GM19239 (cell line): ENCODE results near the gene CACTIN.
"Not testable (repeated sequence)": the region's sequence is repeated elsewhere in the genome, so short reads cannot be mapped to it uniquely, and the experiment has no call there.

Source experiments
- DNase-seq: peaks from one replicate; pipeline ENCODE4 v3.0.0; 2011; ENCODE audit warnings: low spot score; ENCODE audit not compliant: insufficient read length
- FAIRE-seq: peaks from 2 replicates; lab custom pipeline; 2011; peaks lifted over from hg19 to GRCh38; lab: Jason Lieb, UNC

Gene CACTIN

GRCh38 chr19:3601021-3601420 is 25.6 kb downstream of the CACTIN start:
- FAIRE-seq = no peak
- no peak for DNase-seq

- no peak for FAIRE-seq
- no peak for DNase-seq
Measured at GRCh38 chr19:3599776-3600187, 26.8 kb downstream of the CACTIN start.

DNA sequence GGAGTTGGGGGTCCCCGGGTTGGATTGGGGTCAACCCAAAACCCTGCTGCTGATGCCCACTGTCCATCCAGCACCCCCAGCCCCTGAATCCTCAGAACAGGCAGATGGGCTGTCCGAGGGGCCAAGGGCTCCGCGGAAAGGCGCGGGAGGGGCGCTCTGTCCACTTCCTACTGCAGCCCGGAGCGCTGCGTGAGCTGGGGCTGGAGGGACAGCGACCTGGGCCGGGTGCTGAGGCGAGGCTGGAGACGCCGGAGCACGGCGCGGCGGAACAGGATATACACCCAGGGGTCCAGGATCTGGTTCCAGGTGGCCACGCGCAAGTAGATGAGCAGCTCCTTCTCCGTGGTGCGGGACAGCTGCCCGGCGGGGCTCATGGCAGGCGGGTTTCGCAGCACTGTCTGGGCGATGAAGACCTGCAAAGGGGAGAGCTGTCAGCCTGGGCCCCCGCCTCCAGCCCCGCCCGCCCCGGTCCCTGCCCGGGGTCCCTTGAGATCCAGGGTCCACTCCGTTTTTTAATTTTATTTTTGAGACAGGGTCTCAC is 31.0 kb downstream of the CACTIN start:
- no peak for DNase-seq

DNA sequence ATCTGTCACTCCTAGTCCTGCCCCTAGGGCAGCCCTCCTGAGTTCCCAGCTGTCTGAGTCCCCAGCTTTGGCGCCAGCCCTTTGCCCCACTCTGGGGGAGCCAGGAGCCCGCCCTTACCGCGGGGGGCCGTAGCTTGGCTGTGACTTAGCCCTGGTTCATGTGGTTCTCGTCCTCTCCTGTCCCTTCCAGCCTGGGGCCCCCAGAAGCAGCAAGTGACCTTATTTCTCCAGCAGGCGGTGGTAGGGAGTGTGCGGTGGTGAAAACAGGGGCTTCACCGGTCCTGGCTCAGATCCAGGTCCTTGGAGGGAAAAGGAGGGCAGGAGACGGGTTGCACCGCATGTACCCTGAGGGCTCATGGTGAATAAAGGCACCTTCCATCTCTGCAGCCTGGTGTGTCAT is 33.4 kb downstream of the CACTIN start:
- DNase-seq (no peak), FAIRE-seq (no peak)

More for the DNA sequence above, 31.0 kb downstream of the CACTIN start:
- no peak for FAIRE-seq

DNA sequence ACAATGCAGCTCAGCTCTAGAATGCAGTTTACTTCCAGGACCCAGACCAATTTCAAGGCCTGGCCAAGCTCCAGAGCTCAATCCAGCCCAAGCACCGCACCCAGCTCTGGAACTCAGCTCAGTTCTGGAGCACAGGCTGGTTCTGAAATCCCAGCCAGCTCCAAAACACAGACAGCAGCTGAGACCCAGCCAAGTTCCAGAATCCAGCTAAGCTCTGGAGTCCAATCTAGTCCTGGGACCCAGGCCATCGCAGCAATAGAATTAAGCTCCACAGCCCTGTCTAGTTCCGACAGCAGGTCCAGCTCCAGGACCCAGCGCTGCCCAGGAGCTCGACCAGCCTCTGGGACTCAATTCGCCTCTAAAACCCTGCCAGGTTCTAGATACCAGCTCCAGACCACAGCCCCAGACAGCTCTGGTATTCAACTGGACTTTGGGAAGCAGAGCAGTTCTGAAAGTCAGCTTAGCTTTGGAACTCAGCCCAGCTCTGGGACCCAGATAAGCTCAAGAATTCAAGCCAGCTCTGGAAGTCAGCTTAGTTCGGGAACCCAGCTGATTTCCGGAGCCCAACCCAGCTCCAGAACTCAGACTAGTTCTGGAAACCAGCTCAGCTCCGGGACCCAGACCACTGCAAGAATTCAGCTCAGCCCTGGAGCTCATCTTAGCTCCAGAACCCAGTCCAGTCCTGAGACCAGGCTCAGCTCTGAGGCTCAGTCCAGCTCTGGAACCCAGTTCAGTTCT is 34.5 kb downstream of the CACTIN start:
- no peak for DNase-seq
- no peak for FAIRE-seq

DNA sequence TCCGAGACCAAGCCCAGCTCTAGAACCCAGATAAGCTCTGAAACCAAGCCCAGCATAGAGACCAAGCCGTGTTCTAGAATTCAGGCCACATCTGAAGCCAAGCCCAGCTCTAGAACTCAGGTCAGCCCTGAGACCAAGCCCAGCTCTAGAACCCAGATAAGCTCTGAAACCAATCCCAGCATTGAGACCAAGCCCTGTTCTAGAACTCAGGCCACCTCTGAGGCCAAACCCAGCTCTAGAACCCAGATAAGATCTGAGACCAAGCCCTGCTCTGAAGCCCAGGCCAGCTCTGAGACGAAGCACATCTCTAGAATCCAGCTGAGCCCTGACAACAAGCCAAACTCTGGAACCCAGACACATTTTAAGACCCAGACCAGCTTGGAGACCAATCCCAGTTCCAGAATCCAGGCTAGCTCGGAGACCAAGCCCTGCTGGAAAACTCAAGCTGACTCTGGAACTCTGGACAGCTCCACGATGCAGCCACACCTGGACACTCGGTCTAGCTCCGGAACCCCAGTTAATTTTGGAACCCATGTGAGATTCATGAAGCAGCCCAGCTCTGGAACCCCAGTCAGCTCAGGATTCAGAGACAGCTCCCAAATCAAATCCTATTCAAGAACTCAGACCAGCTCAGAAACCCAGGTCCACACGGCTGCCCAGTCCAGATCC is 35.5 kb downstream of the CACTIN start:
- no peak for FAIRE-seq
- no peak for DNase-seq

DNA sequence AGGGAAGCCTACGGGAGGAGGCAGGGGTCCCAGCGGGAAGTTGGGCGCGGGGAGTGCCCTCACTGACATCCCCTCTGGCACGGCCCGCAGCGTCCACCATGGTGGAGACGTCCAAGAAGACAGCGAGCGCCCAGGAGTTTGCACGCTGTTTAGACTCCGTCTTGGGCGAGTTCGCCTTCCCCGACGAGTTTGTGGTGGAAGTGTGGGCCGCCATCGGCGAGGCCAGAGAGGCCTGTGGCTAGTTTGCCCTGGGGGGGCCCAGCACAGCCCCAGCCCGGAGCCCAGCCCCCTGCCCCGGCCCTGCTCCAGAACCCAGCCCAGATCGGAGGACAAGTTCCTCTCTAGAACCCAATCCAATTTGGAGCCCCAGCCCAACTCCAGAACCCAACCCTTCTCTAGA is 36.6 kb downstream of the CACTIN start:
- FAIRE-seq = no peak

GRCh38 chr19:3589439-3589838 is 37.2 kb downstream of the CACTIN start:
- FAIRE-seq = no peak
- no peak for DNase-seq

More for the DNA sequence above, 36.6 kb downstream of the CACTIN start:
- DNase-seq = no peak

GRCh38 chr19:3586707-3587346 is 39.8 kb downstream of the CACTIN start:
- DNase-seq (no peak), FAIRE-seq (no peak)

DNA sequence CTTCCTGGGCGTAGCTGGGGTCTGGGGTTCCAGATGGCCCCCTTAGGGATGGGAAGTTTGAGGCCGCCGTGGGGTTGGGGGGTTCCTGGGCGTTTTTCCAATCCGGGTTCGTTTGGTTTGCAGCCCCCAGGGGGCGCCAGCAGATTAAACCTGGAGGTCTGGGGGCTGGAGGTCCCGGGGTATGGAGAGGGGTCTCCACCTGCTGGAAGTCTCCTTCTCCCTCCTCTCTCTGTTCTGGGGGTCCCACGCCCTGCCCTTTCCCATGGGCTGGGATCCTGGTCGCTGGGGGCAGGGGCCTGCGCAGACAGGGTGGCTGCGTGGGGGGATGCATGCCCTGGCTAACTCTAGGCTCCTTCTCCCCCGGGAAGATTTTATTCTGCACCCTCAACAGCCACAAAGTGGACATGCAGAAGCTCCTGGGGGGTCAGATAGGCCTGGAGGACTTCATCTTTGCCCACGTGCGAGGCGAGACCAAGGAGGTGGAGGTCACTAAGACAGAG is 40.4 kb downstream of the CACTIN start:
- FAIRE-seq (no peak), DNase-seq (no peak)

- DNase-seq (no peak), FAIRE-seq (no peak)
Measured at GRCh38 chr19:3585301-3586126, 41.1 kb downstream of the CACTIN start, which contains the start of gene GIPC3. GIPC3 (plus strand) TSS chr19:3585478; CDS start chr19:3585598, 120 bp downstream.

DNA sequence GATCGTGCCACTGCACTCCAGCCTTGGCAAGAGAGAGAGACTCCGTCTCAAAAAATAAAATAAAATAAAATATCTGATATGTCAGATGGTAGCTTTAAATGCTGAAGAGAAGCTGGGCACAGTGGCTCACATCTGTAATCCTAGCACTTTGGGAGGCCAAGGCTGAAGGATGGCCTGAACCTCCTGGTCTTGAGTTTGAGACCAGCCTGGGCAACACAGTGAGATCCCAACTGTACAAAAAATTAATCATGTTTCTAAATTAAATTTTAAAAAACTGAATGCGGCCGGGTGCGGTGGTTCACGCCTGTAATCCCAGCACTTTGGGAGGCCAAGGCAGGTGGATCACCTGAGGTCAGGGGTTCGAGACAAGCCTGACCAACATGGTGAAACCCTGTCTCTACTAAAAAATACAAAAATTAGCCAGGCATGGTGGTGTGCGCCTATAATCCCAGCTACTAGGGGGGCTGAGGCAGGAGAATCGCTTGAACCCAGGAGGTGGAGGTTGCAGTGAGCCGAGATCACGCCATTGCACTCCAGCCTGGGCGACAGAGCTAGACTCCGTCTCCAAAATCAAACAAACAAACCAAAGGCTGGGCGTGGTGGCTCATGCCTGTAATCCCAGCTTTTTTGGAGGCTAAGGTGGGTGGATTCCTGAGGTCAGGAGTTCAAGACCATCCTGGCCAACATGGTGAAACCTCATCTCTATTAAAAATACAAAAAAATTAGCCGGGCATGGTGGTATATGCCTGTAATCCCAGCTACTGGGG is 42.4 kb downstream of the CACTIN start:
- DNase-seq, FAIRE-seq: not testable (repeated sequence)

DNA sequence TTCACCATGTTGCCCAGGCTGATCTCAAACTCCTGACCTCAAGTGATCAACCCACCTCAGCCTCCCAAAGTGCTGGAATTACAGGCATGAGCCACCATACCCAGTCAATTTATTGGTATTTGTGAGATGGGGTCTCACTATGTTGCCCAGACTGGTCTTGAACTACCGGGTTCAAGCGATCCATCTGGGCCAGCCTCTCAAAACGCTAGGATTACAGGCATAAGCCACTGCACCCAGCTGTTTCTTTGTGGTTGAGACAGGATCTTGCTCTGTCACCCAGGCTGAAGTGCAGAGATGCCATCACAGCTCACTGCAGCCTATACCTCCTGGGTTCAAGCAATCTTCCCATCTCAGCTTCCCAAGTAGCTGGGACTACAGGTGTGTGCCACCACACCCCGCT is 44.8 kb downstream of the CACTIN start:
- DNase-seq, FAIRE-seq: not testable (repeated sequence)

- DNase-seq = no peak
Measured at GRCh38 chr19:3580156-3580934, 46.2 kb downstream of the CACTIN start.

DNA sequence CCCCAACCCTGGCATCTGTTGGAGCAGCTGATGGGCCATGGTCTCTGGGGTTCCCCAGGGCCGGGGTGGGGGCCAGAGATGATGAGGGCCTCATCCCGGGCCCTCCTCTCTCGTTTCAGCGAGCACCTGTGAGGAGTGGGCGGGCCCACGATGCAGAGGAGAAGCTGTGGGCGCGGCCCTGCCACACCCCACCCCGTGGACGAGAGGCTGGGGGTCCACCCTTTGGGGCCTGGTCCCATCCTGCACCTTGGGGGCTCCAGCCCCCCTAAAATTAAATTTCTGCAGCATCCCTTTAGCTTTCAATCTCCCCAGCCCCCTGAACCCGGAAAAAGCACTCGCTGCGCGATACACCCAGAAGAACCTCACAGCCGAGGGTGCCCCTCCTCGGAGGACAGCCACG is 48.2 kb downstream of the CACTIN start:
- FAIRE-seq (no peak), DNase-seq (no peak)

More at GRCh38 chr19:3580156-3580934, 46.2 kb downstream of the CACTIN start:
- no peak for FAIRE-seq

GRCh38 chr19:3577723-3578344 is 48.8 kb downstream of the CACTIN start:
- FAIRE-seq (no peak), DNase-seq (no peak)

GRCh38 chr19:3576696-3577443 is 49.7 kb downstream of the CACTIN start:
- DNase-seq = no peak
- no peak for FAIRE-seq
